GM12892 (cell line): ENCODE measurements around the gene C21orf91. TPM values are rescaled to one million over a fixed set of nuclear protein-coding genes. Genes with fewer than 3 reads are reported as not detected.

Experiments used
- DNase-seq: peaks from one replicate; pipeline ENCODE4 v3.0.0; 2011; ENCODE audit not compliant: insufficient read length
- FAIRE-seq: peaks from 2 replicates; lab custom pipeline; 2011; peaks lifted over from hg19 to GRCh38; lab: Jason Lieb, UNC
- POLR2A ChIP-seq: IDR thresholded peaks from 2 replicates; pipeline ENCODE4 v1.6.1; 2011; ENCODE audit warnings: low read depth, low read length, control low read depth
- POLR2AphosphoS5 ChIP-seq: IDR thresholded peaks from 2 replicates; pipeline ENCODE4 v1.6.1; 2011; ENCODE audit warnings: low read depth, low read length, control low read depth
- TAF1 ChIP-seq: IDR thresholded peaks from 2 replicates; pipeline ENCODE4 v1.6.1; 2011; ENCODE audit warnings: low read depth, mild to moderate bottlenecking, control low read depth, low read length, borderline replicate concordance
- polyA plus RNA-seq: library from polyadenylated mRNA; unstranded; fragments of >200 nt; gene quantifications from one replicate; pipeline ENCODE4 v1.2.1, GENCODE V29; 2012; ENCODE audit warnings: missing spikeins, inconsistent platforms; ENCODE audit not compliant: missing spikeins

The C21orf91 gene
- 14.0 TPM for polyA plus RNA-seq

GRCh38 chr21:17819114-17819876 lies at the start of gene C21orf91:
TSS of gene C21orf91 (minus strand) at chr21:17819356. CDS start at chr21:17818318, 1,038 bp downstream.
- FAIRE-seq (peak; percentile 86), DNase-seq (peak; percentile 60)
- peak; percentile 90 for TF ChIP-seq POLR2AphosphoS5
- TF ChIP-seq POLR2A = peak; percentile 95
- TF ChIP-seq TAF1 = peak; percentile 98

- TF ChIP-seq POLR2A (no peak), TAF1 (no peak), POLR2AphosphoS5 (no peak)
- no peak for FAIRE-seq
- DNase-seq = no peak
Observed at GRCh38 chr21:17866590-17866989, 47.4 kb upstream of the C21orf91 start.

DNA sequence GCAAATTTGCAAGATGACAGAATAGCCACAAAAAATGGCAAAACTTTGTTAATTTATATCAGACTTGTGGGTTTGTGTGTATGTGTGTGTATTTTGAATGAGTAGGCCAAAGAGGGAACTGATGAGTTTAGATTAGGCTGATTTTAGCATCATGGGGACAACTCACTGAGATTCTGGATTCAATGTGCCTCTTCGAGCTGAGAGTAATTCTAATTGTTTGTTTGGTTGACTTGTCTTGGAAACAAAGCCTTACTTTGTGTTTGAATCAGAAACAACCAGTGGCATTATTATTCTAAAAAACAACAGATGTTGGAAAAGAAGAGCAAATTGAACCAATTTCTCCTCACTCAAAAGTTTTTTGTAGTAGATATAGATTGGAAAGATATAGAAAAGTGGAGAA lies 40.5 kb upstream of the C21orf91 start:
- TF ChIP-seq POLR2AphosphoS5 = no peak
- FAIRE-seq (no peak), DNase-seq (no peak)

DNA sequence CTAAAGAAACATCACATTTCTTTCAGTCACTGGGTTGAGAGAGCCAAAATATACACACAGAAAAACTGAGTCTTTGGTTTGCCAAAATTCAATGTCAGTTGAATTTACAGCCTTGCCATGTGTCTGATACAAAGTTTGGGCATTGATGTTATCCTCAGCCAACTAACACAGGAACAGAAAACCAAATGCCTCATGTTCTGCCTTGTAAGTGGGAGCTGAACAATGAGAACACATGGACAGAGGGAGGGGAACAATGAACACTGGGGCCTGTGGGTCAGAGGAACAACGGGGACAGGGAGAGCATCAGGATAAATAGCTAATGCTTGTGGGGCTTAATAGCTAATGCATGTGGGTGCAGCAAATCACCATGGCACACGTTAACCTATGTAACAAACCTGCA lies 39.6 kb upstream of the C21orf91 start:
- TF ChIP-seq POLR2A = no peak
- no peak for TF ChIP-seq TAF1
- no peak for TF ChIP-seq POLR2AphosphoS5
- FAIRE-seq = no peak
- no peak for DNase-seq

DNA sequence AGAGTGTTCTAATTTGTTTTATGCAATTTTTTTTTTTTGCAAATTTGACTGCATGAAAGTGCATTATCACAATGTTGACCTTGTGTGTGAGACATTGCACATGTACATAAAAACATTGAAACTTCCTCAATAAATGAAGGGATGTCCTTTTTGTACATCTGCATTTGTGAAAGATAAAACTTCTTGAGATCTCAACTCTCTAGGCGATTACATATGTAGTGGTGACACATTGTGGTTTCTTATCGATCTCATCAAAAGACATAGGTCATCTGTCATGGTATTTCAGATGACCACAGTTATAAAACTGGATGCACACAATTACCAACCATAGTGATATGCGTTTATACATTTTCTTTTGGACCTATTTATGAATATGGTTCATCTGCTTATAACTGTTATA lies 35.6 kb upstream of the C21orf91 start:
- no peak for FAIRE-seq
- TF ChIP-seq POLR2AphosphoS5 (no peak), POLR2A (no peak), TAF1 (no peak)
- DNase-seq = no peak

DNA sequence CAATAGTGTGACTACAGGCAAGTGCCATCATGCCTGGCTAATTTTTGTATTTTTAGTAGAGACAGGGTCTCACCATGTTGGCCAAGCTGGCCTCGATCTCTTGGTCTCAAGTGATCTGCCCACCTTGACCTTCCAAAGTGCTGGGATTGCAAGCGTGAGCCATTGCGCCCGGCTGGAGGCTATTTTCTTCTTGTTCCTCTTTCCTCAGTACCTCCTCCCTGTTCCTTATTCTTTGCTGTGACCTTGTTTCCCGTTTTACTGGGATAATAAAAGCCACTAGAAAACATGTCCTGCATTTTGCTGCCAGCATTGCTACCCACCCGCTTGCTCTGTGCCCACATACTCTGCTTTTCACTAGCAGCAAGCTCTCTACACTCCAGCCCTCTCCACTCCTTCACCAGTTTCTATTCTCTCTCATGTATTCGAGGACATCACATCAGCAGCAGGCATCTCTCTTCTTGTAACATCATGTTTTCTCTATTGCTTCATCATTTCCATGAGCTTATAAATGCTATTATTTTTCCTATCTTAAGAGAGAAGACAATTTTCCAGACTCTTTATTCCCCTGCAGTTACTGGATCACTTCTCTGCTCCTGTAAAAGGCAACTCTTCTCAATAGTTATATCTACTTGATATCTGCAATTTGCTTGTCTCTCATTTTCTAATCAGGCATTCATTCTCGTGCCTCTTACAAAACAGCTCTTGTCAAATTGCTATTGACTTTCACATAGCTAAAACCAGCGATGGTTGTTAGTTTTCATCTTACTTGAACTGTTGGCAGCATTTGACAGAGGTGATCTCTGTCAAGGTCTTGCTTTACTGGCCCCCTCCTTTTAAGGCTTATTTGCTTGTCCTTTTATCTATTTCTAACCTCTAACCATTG lies 34.5 kb upstream of the C21orf91 start:
- TF ChIP-seq TAF1 = no peak
- TF ChIP-seq POLR2A = no peak
- TF ChIP-seq POLR2AphosphoS5 = no peak
- no peak for DNase-seq
- no peak for FAIRE-seq

DNA sequence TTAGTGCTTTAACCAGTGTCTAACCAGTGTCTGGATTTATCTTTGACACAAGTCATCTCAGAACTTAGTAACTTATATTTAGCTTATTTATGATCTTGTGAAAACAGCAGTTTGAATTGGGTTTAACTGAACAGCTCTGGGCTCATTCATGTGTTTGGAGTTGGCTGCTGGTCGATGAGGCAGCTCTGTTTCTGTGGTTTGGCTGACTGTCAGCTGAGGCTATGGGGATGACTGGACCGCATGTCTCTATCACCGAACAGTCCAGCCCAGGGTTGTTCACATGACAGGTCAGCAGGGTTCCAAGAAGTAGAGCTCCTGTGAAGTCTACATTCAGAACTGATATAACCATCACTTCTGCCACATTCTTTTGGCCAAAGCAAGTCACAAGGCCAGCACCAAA lies 29.1 kb upstream of the C21orf91 start:
- FAIRE-seq = peak; percentile 93
- TF ChIP-seq POLR2AphosphoS5 = no peak
- TF ChIP-seq POLR2A = no peak
- TF ChIP-seq TAF1 = no peak
- peak; percentile 10 for DNase-seq

- no peak for TF ChIP-seq TAF1
- DNase-seq (no peak), FAIRE-seq (no peak)
Observed at GRCh38 chr21:17841103-17841502, 21.9 kb upstream of the C21orf91 start.

DNA sequence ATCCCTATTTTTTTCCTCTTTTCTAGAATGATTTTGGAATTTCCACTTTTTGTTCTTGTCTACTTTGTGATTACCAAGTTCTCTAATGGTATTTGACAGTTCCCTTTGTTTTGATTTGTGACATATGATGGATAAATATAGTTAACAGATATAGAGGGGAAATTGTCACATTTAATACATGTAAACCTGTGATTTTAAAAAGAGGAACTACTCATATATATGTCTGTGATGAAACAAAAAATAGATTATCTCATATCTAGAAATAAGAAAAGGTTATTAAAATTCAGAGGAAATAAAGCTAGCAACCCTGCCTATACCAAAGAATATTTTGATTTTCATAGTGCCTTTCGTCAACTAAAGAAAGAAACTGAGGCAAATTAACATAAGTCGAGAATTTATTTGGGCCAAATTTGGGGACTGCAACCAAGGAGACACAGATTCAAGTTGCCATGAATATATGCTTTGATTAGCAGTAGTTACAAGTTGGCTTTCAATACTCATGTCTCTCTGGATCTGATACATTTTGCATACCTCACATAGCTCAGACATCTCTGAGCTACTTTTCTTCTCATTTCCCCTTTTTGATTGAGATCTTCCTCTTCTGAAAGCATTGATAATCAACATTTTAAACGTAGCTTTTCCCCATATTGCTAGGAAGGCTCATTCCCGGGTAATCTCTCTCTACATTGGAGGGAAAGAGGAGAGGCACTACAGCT lies 15.6 kb upstream of the C21orf91 start:
- FAIRE-seq (peak; percentile 74), DNase-seq (no peak)
- TF ChIP-seq POLR2A (no peak), POLR2AphosphoS5 (no peak), TAF1 (no peak)

DNA sequence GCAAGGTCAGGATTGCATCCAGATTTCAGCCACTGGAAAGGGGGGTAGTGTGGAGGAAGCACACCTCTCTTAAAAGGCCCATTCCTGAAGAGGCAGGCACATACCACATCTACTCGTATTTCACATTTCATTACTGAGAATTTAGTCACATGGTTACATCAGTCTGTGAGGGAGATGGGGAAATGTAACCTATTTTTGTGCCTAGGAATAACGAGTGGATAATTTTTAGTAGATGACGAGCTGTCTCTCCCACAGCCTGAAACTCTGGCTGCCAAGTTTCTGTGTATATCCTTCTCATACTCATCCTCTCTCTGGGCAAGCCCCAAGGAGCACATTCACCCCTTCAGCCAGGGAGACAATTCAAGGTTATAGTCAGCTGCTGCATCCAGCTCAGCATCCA lies 10.3 kb upstream of the C21orf91 start:
- FAIRE-seq = peak; percentile 58
- TF ChIP-seq POLR2AphosphoS5 = no peak
- no peak for TF ChIP-seq TAF1
- no peak for TF ChIP-seq POLR2A
- no peak for DNase-seq

GRCh38 chr21:17828223-17828622 lies 9.1 kb upstream of the C21orf91 start:
- FAIRE-seq (no peak), DNase-seq (no peak)
- no peak for TF ChIP-seq POLR2A
- no peak for TF ChIP-seq POLR2AphosphoS5
- TF ChIP-seq TAF1 = no peak

DNA sequence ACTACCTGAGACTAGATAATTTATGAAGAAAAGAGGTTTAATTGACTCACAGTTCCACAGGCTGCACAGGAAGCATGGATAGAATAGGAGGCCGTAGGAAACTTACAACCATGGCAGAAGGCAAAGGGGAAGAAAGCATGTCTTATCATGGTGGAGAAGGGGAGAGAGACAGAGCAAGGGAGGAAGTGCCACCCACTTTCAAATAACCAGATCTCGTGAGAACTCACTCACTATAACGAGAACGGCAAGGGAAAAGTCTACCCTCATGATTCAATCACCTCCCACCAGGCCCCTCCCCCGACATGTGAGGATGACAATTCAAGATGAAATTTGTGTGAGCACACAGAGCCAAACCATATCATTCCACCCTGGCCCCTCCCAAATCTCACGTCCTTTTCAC lies 4.7 kb upstream of the C21orf91 start:
- TF ChIP-seq TAF1 (no peak), POLR2A (no peak), POLR2AphosphoS5 (no peak)
- DNase-seq = no peak

DNA sequence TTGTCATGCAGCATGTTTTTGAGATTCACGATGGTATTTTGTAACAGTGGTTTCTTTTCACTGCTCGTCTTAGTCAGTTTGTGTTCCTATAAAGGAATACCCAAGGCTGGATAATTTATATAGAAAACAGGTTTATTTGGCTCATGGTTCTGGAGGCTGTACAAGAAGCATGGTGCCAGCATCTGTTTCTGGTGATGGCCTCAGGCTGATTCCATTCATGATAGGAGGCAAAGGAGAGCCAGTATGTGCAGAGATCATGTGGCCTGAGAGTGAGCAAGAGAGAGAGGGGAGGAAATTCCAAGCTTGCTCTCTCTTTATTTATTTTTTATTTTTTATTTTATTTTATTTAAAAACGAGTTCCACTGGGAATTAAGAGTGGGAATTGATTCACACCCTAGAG lies 2.0 kb upstream of the C21orf91 start:
- FAIRE-seq (no peak), DNase-seq (no peak)
- TF ChIP-seq POLR2AphosphoS5 (no peak), TAF1 (no peak), POLR2A (no peak)

More for the DNA sequence above, 4.7 kb upstream of the C21orf91 start:
- FAIRE-seq = no peak

- TF ChIP-seq POLR2AphosphoS5 = no peak
- no peak for TF ChIP-seq TAF1
- TF ChIP-seq POLR2A = no peak
- peak; percentile 97 for FAIRE-seq
- peak; percentile 12 for DNase-seq
Observed at GRCh38 chr21:17819877-17820229, 697 bp upstream of the C21orf91 start.
